Activated CD8-positive, alpha-beta T cell treated with anti-CD3 and anti-CD28 coated beads for 36 hours (primary cell): Measurements from ENCODE around the gene ADGRA1. TPM values are rescaled to one million over a fixed set of nuclear protein-coding genes. Genes with fewer than 3 reads are reported as not detected.

Experiments used
- ATAC-seq: fragments of 200-7000 bp; cut with Tn5 transposase; one replicate; pipeline ENCODE4 v1.10.0; 2021; ENCODE audit warnings: mild to moderate bottlenecking, moderate library complexity
- CTCF ChIA-PET: fragments of 350-600 bp; sonication (Branson Sonifier 250); formaldehyde crosslinking; loops from one replicate; lab custom pipeline; 2021; ENCODE audit warnings: antibody characterized with exemption; lab: Charles Lee
- POLR2A ChIA-PET: fragments of 350-600 bp; sonication (Branson Sonifier 250); formaldehyde crosslinking; loops from one replicate; lab custom pipeline; 2021; ENCODE audit warnings: antibody characterized with exemption; lab: Charles Lee
- DNase-seq: peaks from one replicate; pipeline ENCODE4 v3.0.0-alpha.2; 2020
- H3K27ac Mint-ChIP-seq: one replicate; pipeline ENCODE4 v1.8.0; 2021; ENCODE audit warnings: mild to moderate bottlenecking, mixed read lengths
- H3K27me3 Mint-ChIP-seq: one replicate; pipeline ENCODE4 v1.8.0; 2021; ENCODE audit warnings: mixed read lengths
- H3K36me3 Mint-ChIP-seq: one replicate; pipeline ENCODE4 v1.8.0; 2021; ENCODE audit warnings: low read depth, mixed read lengths
- H3K4me1 Mint-ChIP-seq: one replicate; pipeline ENCODE4 v1.8.0; 2021; ENCODE audit warnings: low read depth, mixed read lengths
- H3K4me3 Mint-ChIP-seq: one replicate; pipeline ENCODE4 v1.8.0; 2021; ENCODE audit warnings: mild to moderate bottlenecking, moderate library complexity, mixed read lengths
- H3K9me3 Mint-ChIP-seq: one replicate; pipeline ENCODE4 v1.8.0; 2021; ENCODE audit warnings: mixed read lengths
- CTCF ChIP-seq: fragments of 200-600 bp; IDR thresholded peaks from one replicate; pipeline ENCODE4 v1.8.0; 2022; ENCODE audit warnings: antibody characterized with exemption, mild to moderate bottlenecking
- intact Hi-C: fragments of 100-400 bp; cut with micrococcal nuclease; formaldehyde crosslinking; loops from one replicate; pipeline ENCODE4 v1.10.0; 2022
- total RNA-seq, 2 experiments: library from RNA; stranded (reverse); gene quantifications; one replicate each; pipeline ENCODE4 v1.2.3, GENCODE V29; 2021

Gene ADGRA1
- total RNA-seq, 2 experiments from 2014 or later = not detected

- Mint-ChIP-seq H3K4me1 (no peaks in the 10 kb centered on the region), H3K27me3 (no peaks in the 10 kb centered on the region), H3K4me3 (no peak overlapping the region), H3K27ac (no peak overlapping the region), H3K36me3 (no peaks in the 10 kb centered on the region), H3K9me3 (no peaks in the 10 kb centered on the region)
- POLR2A ChIA-PET = no interaction called here
- DNase-seq = no peak
- CTCF ChIA-PET = interaction anchor here (0.9 kb wide), 1 partner anchor 227 kb away, joined by 3 read pairs; no protein-coding TSS in a partner anchor
- TF ChIP-seq CTCF = no peak
- intact Hi-C loops = no loop called here
- ATAC-seq = no peak
Measured at GRCh38 chr10:133131734-133132472, 44.2 kb downstream of the ADGRA1 start.

GRCh38 chr10:133132473-133133291 is 45.0 kb downstream of the ADGRA1 start:
- no peaks in the 10 kb centered on the region for H3K9me3 Mint-ChIP-seq
- DNase-seq = no peak
- ATAC-seq = no peak
- no peak for TF ChIP-seq CTCF
- H3K4me1 Mint-ChIP-seq = no peaks in the 10 kb centered on the region
- no peaks in the 10 kb centered on the region for H3K36me3 Mint-ChIP-seq
- no peak overlapping the region for H3K27ac Mint-ChIP-seq
- H3K4me3 Mint-ChIP-seq = no peak overlapping the region
- CTCF ChIA-PET = interaction anchor here (0.9 kb wide), 1 partner anchor 228 kb away, joined by 3 read pairs; no protein-coding TSS in a partner anchor
- no peaks in the 10 kb centered on the region for H3K27me3 Mint-ChIP-seq
- POLR2A ChIA-PET = no interaction called here
- intact Hi-C loops = no loop called here

GRCh38 chr10:133133471-133134231 is 45.9 kb downstream of the ADGRA1 start:
- Mint-ChIP-seq H3K9me3 (no peaks in the 10 kb centered on the region), H3K27me3 (no peaks in the 10 kb centered on the region), H3K36me3 (no peaks in the 10 kb centered on the region), H3K4me3 (no peak overlapping the region), H3K4me1 (no peaks in the 10 kb centered on the region), H3K27ac (no peak overlapping the region)
- DNase-seq (no peak), ATAC-seq (no peak)
- POLR2A ChIA-PET = no interaction called here
- TF ChIP-seq CTCF = no peak
- intact Hi-C loops = no loop called here
- CTCF ChIA-PET = no interaction called here

- no peak for DNase-seq
- H3K4me1 Mint-ChIP-seq = no peaks in the 10 kb centered on the region
- H3K27ac Mint-ChIP-seq = no peak overlapping the region
- CTCF ChIA-PET = no interaction called here
- peak; percentile 17 for ATAC-seq
- no peaks in the 10 kb centered on the region for H3K27me3 Mint-ChIP-seq
- POLR2A ChIA-PET = no interaction called here
- H3K36me3 Mint-ChIP-seq = no peaks in the 10 kb centered on the region
- intact Hi-C loops = no loop called here
- H3K9me3 Mint-ChIP-seq = no peaks in the 10 kb centered on the region
- no peak overlapping the region for H3K4me3 Mint-ChIP-seq
- no peak for TF ChIP-seq CTCF
Measured at GRCh38 chr10:133134411-133135115, 46.8 kb downstream of the ADGRA1 start.
